ENCODE measurements around the gene LEMD1. TPM values are rescaled to one million over a fixed set of nuclear protein-coding genes. Genes with fewer than 3 reads are reported as not detected.
A peak's percentile ranks its signal among the peaks of the same experiment; 100 is the strongest.

Gene LEMD1
- total RNA-seq, 1 experiment from 2014 or later: 26.3 TPM

- TF ChIP-seq HMGA2 (CRISPR knock-in tag; IDR thresholded peaks at IDR 0.05) (no peak), ZNF532 (CRISPR knock-in tag; IDR thresholded peaks at IDR 0.05; ENCODE audit: borderline replicate concordance) (no peak), CBFB (CRISPR knock-in tag; IDR thresholded peaks at IDR 0.05; ENCODE audit: low read depth) (no peak), ETV6 (CRISPR knock-in tag; IDR thresholded peaks at IDR 0.05) (no peak)
- TF ChIP-seq, protein P1, sequence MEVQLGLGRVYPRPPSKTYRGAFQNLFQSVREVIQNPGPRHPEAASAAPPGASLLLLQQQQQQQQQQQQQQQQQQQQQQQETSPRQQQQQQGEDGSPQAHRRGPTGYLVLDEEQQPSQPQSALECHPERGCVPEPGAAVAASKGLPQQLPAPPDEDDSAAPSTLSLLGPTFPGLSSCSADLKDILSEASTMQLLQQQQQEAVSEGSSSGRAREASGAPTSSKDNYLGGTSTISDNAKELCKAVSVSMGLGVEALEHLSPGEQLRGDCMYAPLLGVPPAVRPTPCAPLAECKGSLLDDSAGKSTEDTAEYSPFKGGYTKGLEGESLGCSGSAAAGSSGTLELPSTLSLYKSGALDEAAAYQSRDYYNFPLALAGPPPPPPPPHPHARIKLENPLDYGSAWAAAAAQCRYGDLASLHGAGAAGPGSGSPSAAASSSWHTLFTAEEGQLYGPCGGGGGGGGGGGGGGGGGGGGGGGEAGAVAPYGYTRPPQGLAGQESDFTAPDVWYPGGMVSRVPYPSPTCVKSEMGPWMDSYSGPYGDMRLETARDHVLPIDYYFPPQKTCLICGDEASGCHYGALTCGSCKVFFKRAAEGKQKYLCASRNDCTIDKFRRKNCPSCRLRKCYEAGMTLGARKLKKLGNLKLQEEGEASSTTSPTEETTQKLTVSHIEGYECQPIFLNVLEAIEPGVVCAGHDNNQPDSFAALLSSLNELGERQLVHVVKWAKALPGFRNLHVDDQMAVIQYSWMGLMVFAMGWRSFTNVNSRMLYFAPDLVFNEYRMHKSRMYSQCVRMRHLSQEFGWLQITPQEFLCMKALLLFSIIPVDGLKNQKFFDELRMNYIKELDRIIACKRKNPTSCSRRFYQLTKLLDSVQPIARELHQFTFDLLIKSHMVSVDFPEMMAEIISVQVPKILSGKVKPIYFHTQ (CRISPR knock-in tag; IDR thresholded peaks at IDR 0.05): no peak
- TF ChIP-seq, protein P2, sequence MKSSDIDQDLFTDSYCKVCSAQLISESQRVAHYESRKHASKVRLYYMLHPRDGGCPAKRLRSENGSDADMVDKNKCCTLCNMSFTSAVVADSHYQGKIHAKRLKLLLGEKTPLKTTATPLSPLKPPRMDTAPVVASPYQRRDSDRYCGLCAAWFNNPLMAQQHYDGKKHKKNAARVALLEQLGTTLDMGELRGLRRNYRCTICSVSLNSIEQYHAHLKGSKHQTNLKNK (CRISPR knock-in tag; IDR thresholded peaks at IDR 0.05): no peak
- TF ChIP-seq, protein P3, sequence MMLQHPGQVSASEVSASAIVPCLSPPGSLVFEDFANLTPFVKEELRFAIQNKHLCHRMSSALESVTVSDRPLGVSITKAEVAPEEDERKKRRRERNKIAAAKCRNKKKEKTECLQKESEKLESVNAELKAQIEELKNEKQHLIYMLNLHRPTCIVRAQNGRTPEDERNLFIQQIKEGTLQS (CRISPR knock-in tag; conservative IDR thresholded peaks at IDR 0.05): no peak
- no peaks in the 10 kb centered on the region for H3K36me3 Mint-ChIP-seq
- H3K27me3 Mint-ChIP-seq (ENCODE audit: low read depth): peaks cover 18% of the 10 kb centered on the region
- ATAC-seq (no peak), DNase-seq (ENCODE audit: low spot score) (no peak)
- no peaks in the 10 kb centered on the region for H3K9me3 Mint-ChIP-seq
- H3K4me3 Mint-ChIP-seq: no peak overlapping the region
- no peak overlapping the region for H3K27ac Mint-ChIP-seq
- CTCF ChIA-PET: interaction anchor here (0.6 to 3.7 kb wide), 10 partner anchors 11 to 624 kb away, joined by 3 to 122 read pairs (median 4); no protein-coding TSS in a partner anchor
- POLR2A ChIA-PET: no interaction called here
- peaks cover 18% of the 10 kb centered on the region for H3K4me1 Mint-ChIP-seq
Observed at GRCh38 chr1:205337481-205337880, 84.4 kb downstream of the LEMD1 start.

DNA sequence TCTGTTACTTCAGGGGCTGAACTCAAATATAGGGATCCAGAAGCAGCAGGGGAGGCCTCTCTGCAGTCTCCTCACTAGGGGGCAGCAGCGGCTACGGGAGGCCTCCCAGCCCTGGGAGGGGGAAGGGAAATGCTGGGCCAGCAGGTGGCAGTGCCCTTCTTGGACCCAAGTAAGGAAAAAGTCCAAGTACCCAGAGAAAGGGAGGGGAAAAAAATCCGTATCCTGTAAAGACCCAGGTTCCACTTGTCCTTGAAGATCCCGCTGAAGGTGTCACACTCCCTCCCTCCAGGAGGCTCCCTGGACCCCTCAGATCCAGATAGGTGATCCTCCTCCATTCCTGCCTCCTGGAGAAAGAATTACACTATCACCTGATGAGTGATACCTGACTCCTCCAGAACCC is 86.2 kb downstream of the LEMD1 start:
- Mint-ChIP-seq H3K9me3 (no peaks in the 10 kb centered on the region), H3K4me1 (peaks cover 21% of the 10 kb centered on the region), H3K4me3 (no peak overlapping the region), H3K36me3 (no peaks in the 10 kb centered on the region), H3K27me3 (ENCODE audit: low read depth) (peaks cover 9% of the 10 kb centered on the region), H3K27ac (no peak overlapping the region)
- DNase-seq (ENCODE audit: low spot score) (peak; percentile 87), ATAC-seq (peak; percentile 87)
- ChIA-PET CTCF (interaction anchor here (0.6 to 3.7 kb wide), 53 partner anchors 9 to 622 kb away, joined by 3 to 122 read pairs (median 5); partner anchors contain the start of genes BLACAT1, KLHDC8A, NUAK2 and TMCC2), POLR2A (no interaction called here)
- TF ChIP-seq, protein P4, sequence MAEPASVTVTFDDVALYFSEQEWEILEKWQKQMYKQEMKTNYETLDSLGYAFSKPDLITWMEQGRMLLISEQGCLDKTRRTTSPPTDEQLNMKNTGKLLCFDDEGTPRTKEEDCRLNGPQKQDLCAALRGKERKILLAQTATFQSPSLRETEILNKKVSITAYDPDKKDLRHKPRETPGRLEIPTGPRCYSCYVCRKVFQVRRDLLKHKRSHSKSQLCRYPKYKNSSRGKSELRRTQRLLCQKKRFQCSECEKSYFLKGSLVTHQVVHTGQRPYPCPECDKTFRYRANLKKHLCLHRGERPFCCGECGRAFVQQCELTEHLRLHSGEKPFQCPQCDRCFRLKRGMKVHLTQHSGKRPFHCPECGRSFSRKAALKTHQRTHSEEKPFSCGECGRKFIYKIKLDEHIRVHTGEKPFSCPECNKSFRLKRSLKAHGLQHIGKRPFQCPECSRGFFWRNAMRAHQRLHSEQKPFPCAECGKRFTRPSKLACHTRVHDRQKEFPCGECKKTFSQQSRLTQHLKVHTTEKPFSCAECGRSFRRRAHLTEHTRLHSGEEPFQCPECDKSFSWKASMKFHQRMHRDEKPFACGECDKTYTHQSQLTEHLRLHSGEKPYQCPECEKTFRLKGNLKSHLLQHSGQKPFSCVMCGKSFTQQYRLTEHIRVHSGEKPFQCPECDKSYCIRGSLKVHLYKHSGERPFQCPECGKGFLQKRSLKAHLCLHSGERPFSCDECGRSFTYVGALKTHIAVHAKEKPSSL (CRISPR knock-in tag; conservative IDR thresholded peaks at IDR 0.05): no peak
- no peak for TF ChIP-seq SOX15 (CRISPR knock-in tag; IDR thresholded peaks at IDR 0.05)
- TF ChIP-seq CDX4 (CRISPR knock-in tag; IDR thresholded peaks at IDR 0.05; ENCODE audit: borderline replicate concordance): no peak
- TF ChIP-seq NR3C1 (CRISPR knock-in tag; conservative IDR thresholded peaks at IDR 0.05; ENCODE audit: low read depth): no peak
- peak; percentile 83 for TF ChIP-seq ZNF423 (CRISPR knock-in tag; IDR thresholded peaks at IDR 0.05)
- no peak for TF ChIP-seq NFYB (CRISPR knock-in tag; conservative IDR thresholded peaks at IDR 0.05; ENCODE audit: low read depth)
- no peak for TF ChIP-seq PRDM15 (CRISPR knock-in tag; IDR thresholded peaks at IDR 0.05)
- no peak for TF ChIP-seq USF1 (CRISPR knock-in tag; IDR thresholded peaks at IDR 0.05)
- no peak for TF ChIP-seq ZNF396 (CRISPR knock-in tag; IDR thresholded peaks at IDR 0.05; ENCODE audit: borderline replicate concordance)
- TF ChIP-seq, protein P5, sequence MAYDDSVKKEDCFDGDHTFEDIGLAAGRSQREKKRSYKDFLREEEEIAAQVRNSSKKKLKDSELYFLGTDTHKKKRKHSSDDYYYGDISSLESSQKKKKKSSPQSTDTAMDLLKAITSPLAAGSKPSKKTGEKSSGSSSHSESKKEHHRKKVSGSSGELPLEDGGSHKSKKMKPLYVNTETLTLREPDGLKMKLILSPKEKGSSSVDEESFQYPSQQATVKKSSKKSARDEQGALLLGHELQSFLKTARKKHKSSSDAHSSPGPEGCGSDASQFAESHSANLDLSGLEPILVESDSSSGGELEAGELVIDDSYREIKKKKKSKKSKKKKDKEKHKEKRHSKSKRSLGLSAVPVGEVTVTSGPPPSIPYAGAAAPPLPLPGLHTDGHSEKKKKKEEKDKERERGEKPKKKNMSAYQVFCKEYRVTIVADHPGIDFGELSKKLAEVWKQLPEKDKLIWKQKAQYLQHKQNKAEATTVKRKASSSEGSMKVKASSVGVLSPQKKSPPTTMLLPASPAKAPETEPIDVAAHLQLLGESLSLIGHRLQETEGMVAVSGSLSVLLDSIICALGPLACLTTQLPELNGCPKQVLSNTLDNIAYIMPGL (CRISPR knock-in tag; IDR thresholded peaks at IDR 0.05): no peak
